ENCODE measurements around the gene ARHGEF6. TPM values are rescaled to one million over a fixed set of nuclear protein-coding genes. Genes with fewer than 3 reads are reported as not detected.

ARHGEF6 gene
- total RNA-seq, 2 experiments from 2014 or later: 56.1 to 58.5 TPM

- H3K27ac Mint-ChIP-seq: peak overlapping the region; percentile 53
- H3K36me3 Mint-ChIP-seq (ENCODE audit: low read depth): peaks cover 25% of the 10 kb centered on the region
- CTCF ChIA-PET: interaction anchor here (0.6 to 1.4 kb wide), 12 partner anchors 11 to 680 kb away, joined by 3 to 7 read pairs (median 4); no protein-coding TSS in a partner anchor
- no peaks in the 10 kb centered on the region for H3K27me3 Mint-ChIP-seq (ENCODE audit: low read depth)
- intact Hi-C loops (cut with micrococcal nuclease): loop anchor here (1.0 to 5.0 kb wide), 2 partner anchors 100 to 211 kb away; partner anchors contain the start of gene HTATSF1
- no peak for DNase-seq
- peaks cover 60% of the 10 kb centered on the region for H3K4me1 Mint-ChIP-seq (ENCODE audit: low read depth)
- no peak overlapping the region for H3K4me3 Mint-ChIP-seq
- H3K9me3 Mint-ChIP-seq: no peaks in the 10 kb centered on the region
These were observed 72.4 kb downstream of the ARHGEF6 start for GRCh38 chrX:136708348-136708747.

- Mint-ChIP-seq H3K27me3 (ENCODE audit: low read depth) (no peaks in the 10 kb centered on the region), H3K27ac (peak overlapping the region; percentile 83), H3K36me3 (ENCODE audit: low read depth) (peaks cover 32% of the 10 kb centered on the region), H3K4me1 (ENCODE audit: low read depth) (peaks cover 49% of the 10 kb centered on the region), H3K9me3 (peaks cover 10% of the 10 kb centered on the region), H3K4me3 (no peak overlapping the region)
- no peak for DNase-seq
- intact Hi-C loops (cut with micrococcal nuclease): loop anchor here (10.0 kb wide), 2 partner anchors 442 to 712 kb away; partner anchors contain the start of genes MAP7D3 and SLC9A6
- CTCF ChIA-PET: interaction anchor here (0.6 to 4.5 kb wide), 5 partner anchors 9 to 454 kb away, joined by 3 to 53 read pairs (median 6); no protein-coding TSS in a partner anchor
These were observed 83.6 kb downstream of the ARHGEF6 start for GRCh38 chrX:136697156-136697555.

- Mint-ChIP-seq H3K27me3 (ENCODE audit: low read depth) (no peaks in the 10 kb centered on the region), H3K4me1 (ENCODE audit: low read depth) (peaks cover 73% of the 10 kb centered on the region), H3K9me3 (peaks cover 3% of the 10 kb centered on the region), H3K36me3 (ENCODE audit: low read depth) (peaks cover 24% of the 10 kb centered on the region), H3K4me3 (peak overlapping the region; percentile 76), H3K27ac (peak overlapping the region; percentile 99)
- intact Hi-C loops (cut with micrococcal nuclease): loop anchor here (1.0 to 10.0 kb wide), 9 partner anchors 15 to 710 kb away; partner anchors contain the start of genes HTATSF1, MAP7D3 and SLC9A6
- peak; percentile 45 for DNase-seq
- CTCF ChIA-PET: interaction anchor here (0.9 to 4.5 kb wide), 18 partner anchors 12 to 358 kb away, joined by 3 to 53 read pairs (median 4); no protein-coding TSS in a partner anchor
These were observed 86.2 kb downstream of the ARHGEF6 start for GRCh38 chrX:136694431-136695087.

- Mint-ChIP-seq H3K27ac (peak overlapping the region; percentile 56), H3K9me3 (no peaks in the 10 kb centered on the region), H3K27me3 (ENCODE audit: low read depth) (no peaks in the 10 kb centered on the region), H3K4me1 (ENCODE audit: low read depth) (peaks cover 84% of the 10 kb centered on the region), H3K36me3 (ENCODE audit: low read depth) (peaks cover 10% of the 10 kb centered on the region), H3K4me3 (no peak overlapping the region)
- intact Hi-C loops (cut with micrococcal nuclease): loop anchor here (10.0 kb wide), 2 partner anchors 437 to 707 kb away; partner anchors contain the start of genes MAP7D3 and SLC9A6
- CTCF ChIA-PET: no interaction called here
- DNase-seq: no peak
These were observed 88.5 kb downstream of the ARHGEF6 start for GRCh38 chrX:136692271-136692670.

GRCh38 chrX:136691028-136691809 is 89.5 kb downstream of the ARHGEF6 start:
- CTCF ChIA-PET: interaction anchor here (0.6 to 1.1 kb wide), 2 partner anchors 83 to 119 kb away, joined by 3 read pairs; no protein-coding TSS in a partner anchor
- DNase-seq: no peak
- Mint-ChIP-seq H3K27ac (peak overlapping the region; percentile 87), H3K9me3 (no peaks in the 10 kb centered on the region), H3K27me3 (ENCODE audit: low read depth) (no peaks in the 10 kb centered on the region), H3K4me1 (ENCODE audit: low read depth) (peaks cover 80% of the 10 kb centered on the region), H3K36me3 (ENCODE audit: low read depth) (peaks cover 9% of the 10 kb centered on the region), H3K4me3 (no peak overlapping the region)
- intact Hi-C loops (cut with micrococcal nuclease): loop anchor here (10.0 kb wide), 2 partner anchors 436 to 706 kb away; partner anchors contain the start of genes MAP7D3 and SLC9A6

GRCh38 chrX:136689436-136689835 is 91.3 kb downstream of the ARHGEF6 start:
- H3K36me3 Mint-ChIP-seq (ENCODE audit: low read depth): peaks cover 12% of the 10 kb centered on the region
- no peaks in the 10 kb centered on the region for H3K27me3 Mint-ChIP-seq (ENCODE audit: low read depth)
- intact Hi-C loops (cut with micrococcal nuclease): loop anchor here (5.0 kb wide), 1 partner anchor 343 kb away; the partner anchor contains the start of gene GPR101
- peaks cover 64% of the 10 kb centered on the region for H3K4me1 Mint-ChIP-seq (ENCODE audit: low read depth)
- no peaks in the 10 kb centered on the region for H3K9me3 Mint-ChIP-seq
- peak overlapping the region; percentile 42 for H3K4me3 Mint-ChIP-seq
- peak; percentile 15 for DNase-seq
- H3K27ac Mint-ChIP-seq: peak overlapping the region; percentile 82
- CTCF ChIA-PET: interaction anchor here (0.5 to 1.2 kb wide), 2 partner anchors 32 to 444 kb away, joined by 3 to 4 read pairs; no protein-coding TSS in a partner anchor

GRCh38 chrX:136687457-136687856 is 93.3 kb downstream of the ARHGEF6 start:
- Mint-ChIP-seq H3K27me3 (ENCODE audit: low read depth) (no peaks in the 10 kb centered on the region), H3K9me3 (no peaks in the 10 kb centered on the region), H3K27ac (peak overlapping the region; percentile 93), H3K4me1 (ENCODE audit: low read depth) (peaks cover 51% of the 10 kb centered on the region), H3K4me3 (no peak overlapping the region), H3K36me3 (ENCODE audit: low read depth) (peaks cover 13% of the 10 kb centered on the region)
- DNase-seq: peak; percentile 75
- intact Hi-C loops (cut with micrococcal nuclease): loop anchor here (1.0 to 5.0 kb wide), 4 partner anchors 14 to 345 kb away; partner anchors contain the start of gene GPR101
- CTCF ChIA-PET: no interaction called here

- CTCF ChIA-PET: no interaction called here
- peaks cover 21% of the 10 kb centered on the region for H3K36me3 Mint-ChIP-seq (ENCODE audit: low read depth)
- H3K27me3 Mint-ChIP-seq (ENCODE audit: low read depth): no peaks in the 10 kb centered on the region
- no peaks in the 10 kb centered on the region for H3K9me3 Mint-ChIP-seq
- no peak overlapping the region for H3K27ac Mint-ChIP-seq
- intact Hi-C loops (cut with micrococcal nuclease): no loop called here
- no peak for DNase-seq
- H3K4me1 Mint-ChIP-seq (ENCODE audit: low read depth): peaks cover 35% of the 10 kb centered on the region
- H3K4me3 Mint-ChIP-seq: no peak overlapping the region
These were observed 96.6 kb downstream of the ARHGEF6 start for GRCh38 chrX:136684120-136684519.

GRCh38 chrX:136679531-136679930 is 101.2 kb downstream of the ARHGEF6 start:
- DNase-seq: no peak
- Mint-ChIP-seq H3K9me3 (no peaks in the 10 kb centered on the region), H3K4me1 (ENCODE audit: low read depth) (peaks cover 57% of the 10 kb centered on the region), H3K36me3 (ENCODE audit: low read depth) (peaks cover 29% of the 10 kb centered on the region), H3K27me3 (ENCODE audit: low read depth) (no peaks in the 10 kb centered on the region), H3K4me3 (no peak overlapping the region), H3K27ac (no peak overlapping the region)
- intact Hi-C loops (cut with micrococcal nuclease): no loop called here
- CTCF ChIA-PET: interaction anchor here (1.1 kb wide), 1 partner anchor 81 kb away, joined by 5 read pairs; no protein-coding TSS in a partner anchor

- Mint-ChIP-seq H3K9me3 (no peaks in the 10 kb centered on the region), H3K27me3 (ENCODE audit: low read depth) (no peaks in the 10 kb centered on the region), H3K27ac (peak overlapping the region; percentile 82), H3K36me3 (ENCODE audit: low read depth) (peaks cover 44% of the 10 kb centered on the region), H3K4me3 (peak overlapping the region; percentile 21), H3K4me1 (ENCODE audit: low read depth) (peaks cover 91% of the 10 kb centered on the region)
- no peak for DNase-seq
- CTCF ChIA-PET: interaction anchor here (0.8 to 1.2 kb wide), 4 partner anchors 14 to 52 kb away, joined by 3 to 5 read pairs (median 4); no protein-coding TSS in a partner anchor
- intact Hi-C loops (cut with micrococcal nuclease): no loop called here
These were observed 106.3 kb downstream of the ARHGEF6 start for GRCh38 chrX:136674270-136674985.

- DNase-seq: no peak
- CTCF ChIA-PET: interaction anchor here (1.2 kb wide), 1 partner anchor 54 kb away, joined by 4 read pairs; no protein-coding TSS in a partner anchor
- Mint-ChIP-seq H3K9me3 (no peaks in the 10 kb centered on the region), H3K27me3 (ENCODE audit: low read depth) (no peaks in the 10 kb centered on the region), H3K27ac (peak overlapping the region; percentile 83), H3K36me3 (ENCODE audit: low read depth) (peaks cover 65% of the 10 kb centered on the region), H3K4me1 (ENCODE audit: low read depth) (peaks cover 91% of the 10 kb centered on the region), H3K4me3 (no peak overlapping the region)
- intact Hi-C loops (cut with micrococcal nuclease): loop anchor here (1.0 kb wide), 1 partner anchor 12 kb away; no protein-coding TSS in a partner anchor
These were observed 109.6 kb downstream of the ARHGEF6 start for GRCh38 chrX:136671006-136671610.

Data from activated naive CD4-positive, alpha-beta T cell treated with anti-CD3 and anti-CD28 coated beads for 36 hours (primary cell).